ENCODE results near the gene SAMD1.
A peak's percentile ranks its signal among the peaks of the same experiment; 100 is the strongest.
"Not testable (repeated sequence)": the region's sequence is repeated elsewhere in the genome, so short reads cannot be mapped to it uniquely, and the experiment has no call there.

SAMD1 gene

GRCh38 chr19:14058182-14059092, 32.1 kb downstream of the SAMD1 start:
- DNase-seq, result no peak

GRCh38 chr19:14056741-14057356, 33.7 kb downstream of the SAMD1 start:
- DNase-seq, result no peak

DNA sequence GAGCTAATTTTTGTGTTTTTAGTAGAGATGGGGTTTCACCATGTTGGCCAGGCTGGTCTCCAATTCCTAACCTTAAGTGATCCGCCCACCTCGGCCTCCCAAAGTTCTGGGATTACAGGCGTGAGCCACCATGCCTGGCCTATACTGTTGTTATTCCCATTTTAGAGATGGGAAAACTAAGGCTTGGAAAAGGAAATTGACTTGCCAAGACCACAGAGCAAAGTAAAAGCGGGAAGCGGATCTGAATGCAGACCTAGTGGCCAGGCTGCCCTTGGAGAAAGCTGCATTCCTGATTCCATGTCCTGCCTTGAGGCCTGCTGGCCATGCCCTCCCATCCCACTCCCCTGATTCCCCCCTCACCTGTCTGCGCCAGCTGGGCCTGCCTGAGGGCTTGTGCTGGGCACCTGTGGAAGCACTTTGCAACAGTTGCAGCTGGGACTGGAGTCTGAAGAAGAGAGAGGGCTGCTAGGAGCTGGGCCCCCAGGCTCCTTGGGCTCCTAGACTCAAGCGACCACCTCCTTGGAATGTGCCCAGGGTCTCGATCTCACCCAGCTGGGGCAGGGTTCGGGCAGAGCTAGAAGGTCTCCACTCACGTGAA, 34.4 kb downstream of the SAMD1 start:
- no peak for DNase-seq

GRCh38 chr19:14055396-14055795, 35.2 kb downstream of the SAMD1 start:
- no peak for DNase-seq

GRCh38 chr19:14054721-14055120, 35.8 kb downstream of the SAMD1 start:
- DNase-seq, result no peak

DNA sequence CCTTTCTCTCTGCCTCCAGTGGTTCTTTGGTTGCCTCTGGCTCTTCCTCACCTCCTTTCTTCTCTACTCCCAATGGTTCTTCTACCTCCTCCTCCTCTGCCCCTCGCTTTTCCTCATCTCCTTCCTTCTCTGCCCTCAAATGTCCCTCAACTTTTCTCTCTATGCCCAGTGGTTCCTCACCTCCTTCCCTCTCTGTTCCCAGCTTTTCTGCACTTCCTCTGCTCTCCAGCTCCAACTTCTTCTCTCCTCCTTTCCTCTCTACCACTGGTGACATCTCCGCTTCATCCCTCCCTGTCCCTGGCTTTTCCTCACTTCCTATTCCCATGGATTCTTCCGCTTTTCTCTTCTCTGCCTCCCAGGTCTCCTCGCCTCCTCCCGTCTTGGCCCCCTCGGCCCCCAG, 36.5 kb downstream of the SAMD1 start:
- DNase-seq, result no peak

- no peak for DNase-seq
Measured at GRCh38 chr19:14053500-14053899, 37.1 kb downstream of the SAMD1 start.

DNA sequence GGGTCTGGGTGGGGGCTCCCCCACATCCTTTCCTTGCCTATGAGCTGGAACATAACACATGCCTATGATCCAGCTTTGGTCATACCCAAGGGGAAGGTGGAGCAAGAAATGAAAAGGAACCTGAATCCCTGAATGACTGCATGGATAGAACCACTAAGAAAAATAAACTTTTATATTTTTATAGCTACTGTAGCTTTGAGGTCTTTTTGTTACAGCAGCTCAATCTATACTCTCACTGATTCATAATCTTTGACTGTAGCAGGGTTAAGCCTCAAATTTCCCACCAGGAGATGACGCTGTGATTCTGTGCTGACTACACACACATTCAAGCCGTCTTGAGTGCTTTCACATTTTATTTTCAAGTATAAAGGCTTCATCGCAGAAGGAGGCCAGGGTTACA, 37.5 kb downstream of the SAMD1 start:
- no peak for DNase-seq

DNA sequence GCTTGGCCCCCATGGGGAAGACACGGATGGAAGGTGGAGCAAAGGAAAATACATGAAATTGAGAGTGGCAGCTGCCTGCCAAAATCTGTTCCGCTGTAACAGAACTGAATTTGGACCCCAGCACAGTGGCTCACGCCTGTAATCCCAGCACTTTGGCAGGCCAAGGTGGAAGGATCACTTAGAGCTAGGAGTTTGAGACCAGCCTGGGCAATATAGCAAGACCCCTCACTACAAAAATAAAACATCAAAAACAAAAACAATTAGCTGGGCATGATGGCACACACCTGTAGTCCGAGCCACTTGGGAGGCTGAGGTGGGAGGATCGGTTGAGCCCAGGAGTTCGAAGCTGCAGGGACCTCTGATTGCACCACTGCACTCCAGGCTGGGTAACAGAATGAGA, 38.1 kb downstream of the SAMD1 start:
- no peak for DNase-seq

DNA sequence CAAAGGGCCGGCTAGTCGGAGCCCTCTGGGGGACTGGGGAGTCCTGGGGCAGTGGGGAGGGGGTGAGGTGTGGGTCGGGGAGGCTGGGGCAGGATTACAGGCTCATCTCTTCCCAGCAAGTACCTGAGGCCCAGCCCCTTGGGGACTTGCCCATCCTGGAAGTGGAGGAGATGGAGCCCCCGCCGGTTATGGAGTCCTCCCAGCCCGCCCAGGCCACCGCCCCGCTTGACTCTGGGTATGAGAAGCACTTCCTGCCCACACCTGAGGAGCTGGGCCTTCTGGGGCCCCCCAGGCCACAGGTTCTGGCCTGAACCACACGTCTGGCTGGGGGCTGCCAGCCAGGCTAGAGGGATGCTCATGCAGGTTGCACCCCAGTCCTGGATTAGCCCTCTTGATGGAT, 38.6 kb downstream of the SAMD1 start:
- no peak for DNase-seq

- DNase-seq, result not testable (repeated sequence)
Measured at GRCh38 chr19:14050961-14051360, 39.6 kb downstream of the SAMD1 start.

DNA sequence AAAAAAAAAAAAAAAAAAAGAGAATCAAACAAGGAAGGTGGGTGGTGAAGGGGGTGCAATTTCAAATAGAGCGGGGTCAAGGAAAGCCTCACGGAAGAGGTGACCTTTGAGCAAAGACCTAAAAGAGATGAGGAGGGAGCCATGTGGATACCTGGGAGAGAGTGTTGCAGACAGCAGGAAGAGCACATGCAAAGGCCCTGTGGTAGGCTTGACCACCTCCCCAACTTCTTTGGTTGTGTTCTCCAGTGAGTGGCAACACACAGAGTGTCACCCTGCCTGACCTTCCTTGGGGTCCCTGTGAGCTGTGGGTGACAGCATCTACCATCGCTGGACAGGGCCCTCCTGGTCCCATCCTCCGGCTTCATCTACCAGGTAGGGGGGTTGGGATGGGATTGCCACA, 40.0 kb downstream of the SAMD1 start:
- DNase-seq, result no peak

DNA sequence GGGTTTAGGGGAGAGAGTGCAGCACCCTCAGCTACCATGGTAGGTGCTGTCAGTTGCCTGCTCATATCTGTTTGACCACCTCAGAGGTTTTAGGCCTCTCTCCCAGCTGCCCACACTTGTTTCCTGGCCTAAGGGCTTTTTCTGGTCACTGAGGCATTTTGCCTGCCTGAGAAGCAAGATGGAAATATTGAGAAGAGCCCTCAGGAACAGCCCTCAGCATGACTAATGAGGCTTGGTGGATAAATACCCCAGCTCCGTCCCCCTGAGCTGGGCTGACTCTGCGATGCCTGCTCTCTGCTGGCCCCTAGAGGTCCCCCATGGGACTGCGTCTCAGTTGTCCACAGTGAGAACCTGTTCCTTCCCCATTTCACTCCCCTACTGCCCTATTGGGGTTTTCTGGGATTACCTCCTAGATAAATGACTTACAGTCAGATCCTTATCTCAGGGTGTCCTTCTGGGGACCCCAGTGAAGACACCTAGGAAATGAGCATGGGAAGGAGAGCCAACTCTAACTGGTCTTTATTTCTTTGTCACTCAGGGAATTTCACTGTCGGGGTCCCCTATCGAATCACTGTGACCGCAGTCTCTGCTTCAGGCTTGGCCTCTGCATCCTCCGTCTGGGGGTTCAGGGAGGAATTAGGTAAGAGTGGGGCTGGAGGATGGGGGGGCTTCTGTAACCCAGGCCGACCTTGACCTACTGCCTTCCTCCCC, 42.0 kb downstream of the SAMD1 start:
- peak; percentile 80 for DNase-seq

- not testable (repeated sequence) for DNase-seq
Measured at GRCh38 chr19:14047866-14048265, 42.7 kb downstream of the SAMD1 start.

DNA sequence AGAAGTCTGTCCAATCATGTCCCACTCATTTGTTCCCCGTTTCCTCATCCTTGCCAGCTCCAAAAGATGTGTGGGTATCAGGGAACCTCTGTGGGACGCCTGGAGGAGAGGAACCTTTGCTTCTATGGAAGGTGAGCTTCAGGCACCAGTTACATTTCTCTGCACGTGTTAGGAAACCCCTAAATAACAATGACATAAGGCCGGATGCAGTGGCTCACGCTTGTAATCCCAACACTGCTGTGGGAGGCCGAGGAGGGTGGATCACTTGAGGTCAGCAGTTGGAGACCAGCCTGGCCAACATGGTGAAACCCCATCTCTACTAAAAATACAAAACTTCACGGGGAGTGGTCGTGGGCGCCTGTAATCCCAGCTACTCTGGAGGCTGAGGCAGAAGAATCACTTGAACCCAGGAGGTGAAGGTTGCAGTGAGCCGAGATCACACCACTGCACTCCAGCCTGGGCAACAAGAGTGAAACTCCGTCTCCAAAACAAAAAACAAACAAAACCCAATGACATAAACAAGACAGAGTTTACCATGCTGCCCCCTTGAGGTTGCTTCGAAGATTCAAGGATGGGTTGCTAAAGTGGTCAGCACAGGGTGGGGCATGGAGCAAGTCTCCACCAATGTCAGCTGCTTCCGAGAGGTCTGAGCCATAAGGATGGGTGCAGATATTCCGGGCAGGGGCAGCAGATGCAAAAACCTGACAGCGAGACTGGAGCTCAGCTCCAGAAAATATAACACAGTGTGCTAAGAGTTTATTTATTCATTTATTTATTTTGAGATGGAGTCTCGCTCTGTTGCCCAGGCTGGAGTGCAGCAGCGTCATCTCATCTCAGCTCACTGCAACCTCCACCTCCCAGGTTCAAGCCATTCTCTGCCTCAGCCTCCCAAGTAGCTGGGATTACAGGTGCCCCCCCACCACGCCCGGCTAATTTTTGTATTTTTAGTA, 47.6 kb downstream of the SAMD1 start:
- DNase-seq, result peak; percentile 23

- DNase-seq, result no peak
Measured at GRCh38 chr19:14039181-14039580, 51.4 kb downstream of the SAMD1 start.
